Measurements from ENCODE around the gene CRYBG3. TPM values are rescaled to one million over a fixed set of nuclear protein-coding genes. Genes with fewer than 3 reads are reported as not detected.
"Not testable (repeated sequence)": the region's sequence is repeated elsewhere in the genome, so short reads cannot be mapped to it uniquely, and the experiment has no call there.

Gene CRYBG3
- total RNA-seq, 4 donors from 2014 or later, result 27.9 to 35.4 (median 31.9) TPM

GRCh38 chr3:97830638-97831037 is 8.8 kb downstream of the CRYBG3 start:
- no peak for TF ChIP-seq CTCF (IDR thresholded peaks at IDR 0.05)
- TF ChIP-seq POLR2A (IDR thresholded peaks at IDR 0.05), result no peak
- no peak overlapping the region for H3K4me3 ChIP-seq (ENCODE audit: low read depth, poor library complexity, severe bottlenecking)
- DNase-seq (ENCODE audit: low spot score in 2 of 2), result no peak
- 47 to 57% methylated on average over 2 of the region's 2 CpGs for WGBS, 2 donors
- intact Hi-C loops (cut with DNase I; ENCODE audit: low total_unique reads), result no loop called here

- intact Hi-C loops (cut with DNase I; ENCODE audit: low total_unique reads), result no loop called here
- WGBS, 2 donors, result 92 to 93% methylated on average over 1 of the region's 1 CpG
- DNase-seq (ENCODE audit: low spot score in 2 of 2), result no peak
- no peak for TF ChIP-seq POLR2A (IDR thresholded peaks at IDR 0.05)
- no peak for TF ChIP-seq CTCF (IDR thresholded peaks at IDR 0.05)
- H3K4me3 ChIP-seq (ENCODE audit: low read depth, poor library complexity, severe bottlenecking), result no peak overlapping the region
Measured at GRCh38 chr3:97831140-97831539, 9.3 kb downstream of the CRYBG3 start.

GRCh38 chr3:97833184-97833583 is 11.4 kb downstream of the CRYBG3 start:
- 91 to 97% methylated on average over 4 of the region's 4 CpGs for WGBS, 2 donors
- intact Hi-C loops (cut with DNase I; ENCODE audit: low total_unique reads), result not testable (repeated sequence)

GRCh38 chr3:97835761-97836160 is 13.9 kb downstream of the CRYBG3 start:
- DNase-seq (ENCODE audit: low spot score in 2 of 2), result no peak
- no peak overlapping the region for H3K4me3 ChIP-seq (ENCODE audit: low read depth, poor library complexity, severe bottlenecking)
- WGBS, 2 donors, result 81 to 89% methylated on average over 5 of the region's 5 CpGs
- TF ChIP-seq POLR2A (IDR thresholded peaks at IDR 0.05), result no peak
- TF ChIP-seq CTCF (IDR thresholded peaks at IDR 0.05), result no peak
- intact Hi-C loops (cut with DNase I; ENCODE audit: low total_unique reads), result no loop called here

More at GRCh38 chr3:97833184-97833583, 11.4 kb downstream of the CRYBG3 start:
- DNase-seq (ENCODE audit: low spot score in 2 of 2); H3K4me3 ChIP-seq (ENCODE audit: low read depth, poor library complexity, severe bottlenecking): not testable (repeated sequence)

GRCh38 chr3:97838393-97838792 is 16.6 kb downstream of the CRYBG3 start:
- TF ChIP-seq POLR2A (IDR thresholded peaks at IDR 0.05) (no peak), CTCF (IDR thresholded peaks at IDR 0.05) (no peak)
- no peak overlapping the region for H3K4me3 ChIP-seq (ENCODE audit: low read depth, poor library complexity, severe bottlenecking)
- DNase-seq (ENCODE audit: low spot score in 2 of 2), result no peak
- intact Hi-C loops (cut with DNase I; ENCODE audit: low total_unique reads), result no loop called here
- WGBS, 2 donors, result 47 to 59% methylated on average over 3 of the region's 3 CpGs

GRCh38 chr3:97839944-97840343 is 18.1 kb downstream of the CRYBG3 start:
- WGBS, 2 donors, result 55 to 65% methylated on average over 2 of the region's 2 CpGs
- H3K4me3 ChIP-seq (ENCODE audit: low read depth, poor library complexity, severe bottlenecking), result no peak overlapping the region
- intact Hi-C loops (cut with DNase I; ENCODE audit: low total_unique reads), result no loop called here
- TF ChIP-seq CTCF (IDR thresholded peaks at IDR 0.05) (no peak), POLR2A (IDR thresholded peaks at IDR 0.05) (no peak)
- no peak for DNase-seq (ENCODE audit: low spot score in 2 of 2)
